HCT116 (cell line): ENCODE data around the gene RBM39. TPM values are rescaled to one million over a fixed set of nuclear protein-coding genes. Genes with fewer than 3 reads are reported as not detected.
A peak's percentile ranks its signal among the peaks of the same experiment; 100 is the strongest.

Experiments used
- ATAC-seq: fragments of 200-7000 bp; cut with Tn5 transposase; 2 replicates; pipeline ENCODE4 v1.9.1; 2020; ENCODE audit warnings: mild to moderate bottlenecking, moderate library complexity
- BruUV-seq: library from RNA; stranded (reverse); fragments of 400-500 nt; replicated peaks from 2 replicates; lab custom pipeline; 2021; lab: Mats Ljungman, UMichigan
- CTCF ChIA-PET: fragments of 300-600 bp; sonication (Branson Sonifier 250); formaldehyde crosslinking; loops from one replicate; lab custom pipeline; 2021; ENCODE audit warnings: antibody characterized with exemption; lab: Charles Lee
- POLR2A ChIA-PET: fragments of 300-600, 350-600 bp; sonication (Branson Sonifier 250); formaldehyde crosslinking; loops from one replicate; lab custom pipeline; 2021; ENCODE audit warnings: antibody characterized with exemption; lab: Charles Lee
- RAD21 ChIA-PET, 2 experiments: fragments of 300-600 bp; sonication (Branson Sonifier 250); formaldehyde crosslinking; loops; one replicate each; lab custom pipeline; 2023; ENCODE audit warnings: low total read pairs in 2 of 2; ENCODE audit not compliant: uncharacterized antibody in 2 of 2, unreplicated experiment in 2 of 2, low non-redundant PET in 1 of 2; lab: Charles Lee
- DNase-seq: peaks from one replicate; pipeline ENCODE4 v3.0.0-alpha.2; 2010; ENCODE audit warnings: low read depth, low spot score
- H2AFZ ChIP-seq: fragments of 200-600 bp; shearing (Covaris generic), sonication (generic); 2 replicates; pipeline ENCODE4 v1.6.1; 2017; ENCODE audit warnings: low read depth, mixed run types, mixed read lengths, antibody characterized with exemption, low read length; ENCODE audit not compliant: poor library complexity, severe bottlenecking
- H3K27ac ChIP-seq: 2 replicates; pipeline ENCODE4 v1.5.1; 2012; ENCODE audit warnings: low read depth, low read length
- H3K27me3 ChIP-seq: fragments of 200-600 bp; sonication (generic); 2 replicates; pipeline ENCODE4 v1.6.1; 2016; ENCODE audit warnings: mixed run types, low read length, mixed read lengths; ENCODE audit not compliant: insufficient read depth
- H3K36me3 ChIP-seq, 2 experiments: fragments of 200-500 bp in 1 of 2; fragments of 200-600 bp in 1 of 2; sonication (Bioruptor generic) in 1 of 2; sonication (generic) in 1 of 2; 2 replicates each; pipeline versions ENCODE4 v1.5.1 to v1.6.1; 2014 to 2016; ENCODE audit warnings: low read length in 2 of 2, inconsistent platforms in 1 of 2, mixed read lengths in 1 of 2, mixed run types in 1 of 2; ENCODE audit not compliant: insufficient read depth in 2 of 2, control insufficient read depth in 1 of 2
- H3K4me1 ChIP-seq, 2 experiments: fragments of 200-600 bp in 1 of 2; sonication (generic) in 1 of 2; 2 replicates each; pipeline versions ENCODE4 v1.5.1 to v1.6.1; 2012 to 2017; ENCODE audit warnings: low read length in 2 of 2, inconsistent platforms in 1 of 2, mild to moderate bottlenecking in 1 of 2, mixed read lengths in 1 of 2, mixed run types in 1 of 2, moderate library complexity in 1 of 2; ENCODE audit not compliant: insufficient read depth in 2 of 2, control insufficient read depth in 1 of 2
- H3K4me2 ChIP-seq: fragments of 200-600 bp; sonication (generic); 2 replicates; pipeline ENCODE4 v1.6.1; 2017; ENCODE audit warnings: mixed run types, low read length, mixed read lengths
- H3K4me3 ChIP-seq, 2 experiments: fragments of 200-600 bp in 1 of 2; sonication (generic) in 1 of 2; replicated peaks in 1 of 2; 2 replicates each; pipeline ENCODE4 v1.5.1; 2011 to 2016; ENCODE audit warnings: low read length in 2 of 2, control low read depth in 1 of 2, low read depth in 1 of 2, mild to moderate bottlenecking in 1 of 2, mixed read lengths in 1 of 2, mixed run types in 1 of 2
- H3K79me2 ChIP-seq: fragments of 200-600 bp; sonication (generic); 2 replicates; pipeline ENCODE4 v1.6.1; 2017; ENCODE audit warnings: mild to moderate bottlenecking, mixed run types, low read length, moderate library complexity, mixed read lengths; ENCODE audit not compliant: insufficient read depth
- H3K9ac ChIP-seq: fragments of 200-600 bp; sonication (generic); 2 replicates; pipeline ENCODE4 v1.6.1; 2016; ENCODE audit warnings: low read length, mixed read lengths
- H3K9me2 ChIP-seq: fragments of 200-600 bp; sonication (generic), shearing (Covaris generic); 2 replicates; pipeline ENCODE4 v1.6.1; 2017; ENCODE audit warnings: mixed run types, mild to moderate bottlenecking, moderate library complexity; ENCODE audit not compliant: insufficient read depth
- H3K9me3 ChIP-seq, 2 experiments: fragments of 200-500 bp in 1 of 2; fragments of 200-600 bp in 1 of 2; sonication (Bioruptor generic) in 1 of 2; sonication (generic) in 1 of 2; 2 replicates each; pipeline ENCODE4 v1.6.1; 2014 to 2017; ENCODE audit warnings: low read length in 2 of 2, mixed read lengths in 2 of 2, inconsistent platforms in 1 of 2, low read depth in 1 of 2, mild to moderate bottlenecking in 1 of 2, mixed run types in 1 of 2, moderate library complexity in 1 of 2; ENCODE audit not compliant: control insufficient read depth in 1 of 2, insufficient read depth in 1 of 2
- H4K20me1 ChIP-seq: fragments of 200-600 bp; sonication (generic), shearing (Covaris generic); 2 replicates; pipeline ENCODE4 v1.6.1; 2017; ENCODE audit warnings: mixed run types, mild to moderate bottlenecking, moderate library complexity; ENCODE audit not compliant: insufficient read depth
- CBX3 ChIP-seq: IDR thresholded peaks from 2 replicates; pipeline ENCODE4 v1.6.1; 2012; ENCODE audit warnings: low read depth
- CEBPB ChIP-seq: IDR thresholded peaks from 2 replicates; pipeline ENCODE4 v1.6.1; 2012; ENCODE audit warnings: low read depth
- EZH2 ChIP-seq: fragments of 200-600 bp; sonication (generic); IDR thresholded peaks from 2 replicates; pipeline ENCODE4 v1.6.1; 2017; ENCODE audit warnings: antibody characterized with exemption, mixed run types
- EZH2phosphoT487 ChIP-seq: fragments of 200-600 bp; IDR thresholded peaks from 2 replicates; pipeline ENCODE4 v1.6.1; 2018; ENCODE audit warnings: antibody characterized with exemption, borderline replicate concordance
- FOSL1 ChIP-seq: IDR thresholded peaks from 2 replicates; pipeline ENCODE4 v1.6.1; 2012; ENCODE audit warnings: low read depth
- JUND ChIP-seq: IDR thresholded peaks from 2 replicates; pipeline ENCODE4 v1.6.1; 2012
- POLR2AphosphoS5 ChIP-seq: IDR thresholded peaks from 2 replicates; pipeline ENCODE4 v1.6.1; 2011; ENCODE audit warnings: mild to moderate bottlenecking, low read depth, low read length, moderate library complexity
- SP1 ChIP-seq: IDR thresholded peaks from 2 replicates; pipeline ENCODE4 v1.6.1; 2012; ENCODE audit warnings: low read depth
- YY1 ChIP-seq: IDR thresholded peaks from 2 replicates; pipeline ENCODE4 v1.6.1; 2011; ENCODE audit warnings: low read length, low read depth, moderate library complexity, mild to moderate bottlenecking; ENCODE audit not compliant: insufficient replicate concordance; ENCODE audit errors: extremely low read depth
- ZFX ChIP-seq: fragments of 450-650 bp; IDR thresholded peaks from 2 replicates; pipeline ENCODE4 v1.6.1; 2017
- intact Hi-C: fragments of 100-400 bp; cut with micrococcal nuclease; formaldehyde crosslinking; loops from 2 replicates; pipeline ENCODE4 v1.10.0; 2022
- total RNA-seq: library from RNA; stranded (reverse); gene quantifications from one replicate; pipeline ENCODE4 v1.2.1, GENCODE V29; 2021; ENCODE audit not compliant: unreplicated experiment
- TF ChIP-seq, protein P1 (sequence below): IDR thresholded peaks from 2 replicates; pipeline ENCODE4 v1.6.1; 2012
- TF ChIP-seq, protein P2 (sequence below): IDR thresholded peaks from 2 replicates; pipeline ENCODE4 v1.6.1; 2011; ENCODE audit warnings: mild to moderate bottlenecking, low read length, moderate library complexity; ENCODE audit not compliant: insufficient replicate concordance; ENCODE audit errors: extremely low read depth
- TF ChIP-seq, protein P3 (sequence below), 3 experiments: fragments of 200-600 bp in 1 of 3; sonication (generic) in 1 of 3; IDR thresholded peaks in 2 of 3; conservative IDR thresholded peaks in 1 of 3; 2 replicates each; pipeline ENCODE4 v1.5.1; 2012 to 2017; ENCODE audit warnings: low read depth in 2 of 3, low read length in 2 of 3, antibody characterized with exemption in 1 of 3, borderline replicate concordance in 1 of 3, control low read depth in 1 of 3, mild to moderate bottlenecking in 1 of 3, mixed read lengths in 1 of 3, mixed run types in 1 of 3, moderate library complexity in 1 of 3; ENCODE audit not compliant: insufficient read depth in 1 of 3

RBM39 gene
- total RNA-seq, 1 experiment from 2014 or later: 234 TPM

DNA sequence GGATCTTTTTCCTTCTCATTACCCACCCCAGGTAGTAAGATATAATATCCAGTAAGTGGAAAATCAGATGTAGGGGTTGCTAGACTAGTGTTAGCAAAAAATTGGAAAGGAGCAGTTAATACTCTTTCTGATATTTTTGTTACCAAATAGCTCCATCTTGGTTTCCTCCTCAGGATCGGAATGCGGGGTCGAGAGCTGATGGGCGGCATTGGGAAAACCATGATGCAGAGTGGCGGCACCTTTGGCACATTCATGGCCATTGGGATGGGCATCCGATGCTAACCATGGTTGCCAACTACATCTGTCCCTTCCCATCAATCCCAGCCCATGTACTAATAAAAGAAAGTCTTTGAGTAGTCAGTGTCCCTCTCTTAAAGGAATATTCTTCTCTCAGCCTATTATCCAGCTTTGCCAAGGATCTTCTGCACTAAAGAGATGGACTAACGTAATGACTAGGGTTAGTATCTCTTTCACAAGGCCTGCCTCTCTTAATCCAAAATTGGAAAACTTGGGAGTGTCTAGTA, 41.4 kb downstream of the RBM39 start:
- peak overlapping the region; percentile 93 for H3K9ac ChIP-seq
- H3K36me3 ChIP-seq: peaks cover 24 to 31% of the 10 kb centered on the region in 2 experiments; a peak in 3 of 4 replicates
- POLR2A ChIA-PET: interaction anchor here (1.2 kb wide), 1 partner anchor 41 kb away, joined by 6 read pairs; the partner anchor contains the start of gene RBM39
- intact Hi-C loops: no loop called here
- H4K20me1 ChIP-seq: peaks cover 9% of the 10 kb centered on the region; the same call in 1 of the 2 replicates
- RAD21 ChIA-PET: no interaction called here
- CTCF ChIA-PET: interaction anchor here (0.7 to 1.2 kb wide), 2 partner anchors 188 to 438 kb away, joined by 3 to 4 read pairs; no protein-coding TSS in a partner anchor
- peak overlapping the region; percentile 94 for H3K4me2 ChIP-seq
- H3K4me1 ChIP-seq: peaks cover 10 to 26% of the 10 kb centered on the region in 2 experiments
- no peak for ATAC-seq
- DNase-seq: no peak
- no peaks in the 10 kb centered on the region for H3K27me3 ChIP-seq
- peaks cover 63% of the 10 kb centered on the region for H3K79me2 ChIP-seq
- TF ChIP-seq FOSL1: no peak
- TF ChIP-seq EZH2: no peak
- TF ChIP-seq JUND: 0 out of 2 replicates have a peak, but pooled peaks have one; percentile 6
- TF ChIP-seq ZFX: no peak
- TF ChIP-seq POLR2AphosphoS5: peak; percentile 50; the same call in 1 of the 2 replicates
- TF ChIP-seq, all 23 proteins: peak for 2
- no TSS peak for BruUV-seq
- H3K9me2 ChIP-seq: no peaks in the 10 kb centered on the region
- H3K27ac ChIP-seq: peak overlapping the region; percentile 83; the same call in 1 of the 2 replicates
- no peak overlapping the region for H2AFZ ChIP-seq
- H3K4me3 ChIP-seq: peak overlapping the region; percentile 95
- no peaks in the 10 kb centered on the region for H3K9me3 ChIP-seq

DNA sequence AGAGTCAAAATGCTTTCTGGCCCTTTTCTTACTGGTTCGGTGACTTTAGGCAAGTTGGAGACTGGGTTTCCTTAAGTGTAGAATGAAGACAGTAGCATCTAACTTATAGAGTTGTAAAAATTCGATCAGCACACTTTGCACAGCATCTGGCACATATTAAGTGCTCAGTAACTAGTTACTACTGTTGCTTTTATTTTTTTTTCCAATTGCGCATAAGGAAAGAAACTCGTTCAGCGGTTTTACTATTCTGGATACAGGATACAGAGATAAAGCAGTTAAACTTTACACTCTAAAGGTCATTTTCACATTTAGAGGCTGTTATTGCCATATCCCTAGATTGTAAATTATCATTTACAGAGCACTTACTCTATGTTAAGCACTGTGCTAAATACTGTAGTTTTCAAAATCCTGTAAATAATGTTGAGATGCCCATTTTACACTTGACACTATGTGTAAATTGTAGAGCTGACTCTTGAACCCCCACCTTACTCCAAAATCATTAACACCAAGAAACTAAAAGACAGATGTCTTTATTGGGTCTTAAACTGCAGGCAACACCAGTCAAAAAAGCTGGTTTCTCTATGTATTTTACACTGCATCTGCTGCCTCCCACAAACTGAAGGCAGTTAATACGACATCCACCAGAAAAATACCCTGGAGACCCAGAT, 42.0 kb downstream of the RBM39 start:
- H2AFZ ChIP-seq: no peak overlapping the region
- ATAC-seq: no peak
- intact Hi-C loops: no loop called here

More for the DNA sequence above, 42.0 kb downstream of the RBM39 start:
- POLR2A ChIA-PET: interaction anchor here (1.4 kb wide), 1 partner anchor 42 kb away, joined by 4 read pairs; the partner anchor contains the start of gene RBM39
- RAD21 ChIA-PET: no interaction called here
- peak overlapping the region; percentile 94 for H3K4me2 ChIP-seq
- no peaks in the 10 kb centered on the region for H3K9me3 ChIP-seq
- BruUV-seq: no TSS peak
- H3K36me3 ChIP-seq: peaks cover 23 to 26% of the 10 kb centered on the region in 2 experiments; a peak in 3 of 4 replicates
- DNase-seq: no peak
- no peaks in the 10 kb centered on the region for H3K9me2 ChIP-seq
- TF ChIP-seq FOSL1: no peak
- no peak; the same call in 1 of the 2 replicates for TF ChIP-seq JUND
- TF ChIP-seq, protein P1, sequence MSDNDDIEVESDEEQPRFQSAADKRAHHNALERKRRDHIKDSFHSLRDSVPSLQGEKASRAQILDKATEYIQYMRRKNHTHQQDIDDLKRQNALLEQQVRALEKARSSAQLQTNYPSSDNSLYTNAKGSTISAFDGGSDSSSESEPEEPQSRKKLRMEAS: no peak
- TF ChIP-seq SP1: no peak
- TF ChIP-seq, protein P2, sequence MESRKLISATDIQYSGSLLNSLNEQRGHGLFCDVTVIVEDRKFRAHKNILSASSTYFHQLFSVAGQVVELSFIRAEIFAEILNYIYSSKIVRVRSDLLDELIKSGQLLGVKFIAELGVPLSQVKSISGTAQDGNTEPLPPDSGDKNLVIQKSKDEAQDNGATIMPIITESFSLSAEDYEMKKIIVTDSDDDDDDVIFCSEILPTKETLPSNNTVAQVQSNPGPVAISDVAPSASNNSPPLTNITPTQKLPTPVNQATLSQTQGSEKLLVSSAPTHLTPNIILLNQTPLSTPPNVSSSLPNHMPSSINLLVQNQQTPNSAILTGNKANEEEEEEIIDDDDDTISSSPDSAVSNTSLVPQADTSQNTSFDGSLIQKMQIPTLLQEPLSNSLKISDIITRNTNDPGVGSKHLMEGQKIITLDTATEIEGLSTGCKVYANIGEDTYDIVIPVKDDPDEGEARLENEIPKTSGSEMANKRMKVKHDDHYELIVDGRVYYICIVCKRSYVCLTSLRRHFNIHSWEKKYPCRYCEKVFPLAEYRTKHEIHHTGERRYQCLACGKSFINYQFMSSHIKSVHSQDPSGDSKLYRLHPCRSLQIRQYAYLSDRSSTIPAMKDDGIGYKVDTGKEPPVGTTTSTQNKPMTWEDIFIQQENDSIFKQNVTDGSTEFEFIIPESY: no peak
- no peak for TF ChIP-seq YY1
- no peak for TF ChIP-seq CBX3
- TF ChIP-seq CEBPB: no peak
- TF ChIP-seq, protein P3, sequence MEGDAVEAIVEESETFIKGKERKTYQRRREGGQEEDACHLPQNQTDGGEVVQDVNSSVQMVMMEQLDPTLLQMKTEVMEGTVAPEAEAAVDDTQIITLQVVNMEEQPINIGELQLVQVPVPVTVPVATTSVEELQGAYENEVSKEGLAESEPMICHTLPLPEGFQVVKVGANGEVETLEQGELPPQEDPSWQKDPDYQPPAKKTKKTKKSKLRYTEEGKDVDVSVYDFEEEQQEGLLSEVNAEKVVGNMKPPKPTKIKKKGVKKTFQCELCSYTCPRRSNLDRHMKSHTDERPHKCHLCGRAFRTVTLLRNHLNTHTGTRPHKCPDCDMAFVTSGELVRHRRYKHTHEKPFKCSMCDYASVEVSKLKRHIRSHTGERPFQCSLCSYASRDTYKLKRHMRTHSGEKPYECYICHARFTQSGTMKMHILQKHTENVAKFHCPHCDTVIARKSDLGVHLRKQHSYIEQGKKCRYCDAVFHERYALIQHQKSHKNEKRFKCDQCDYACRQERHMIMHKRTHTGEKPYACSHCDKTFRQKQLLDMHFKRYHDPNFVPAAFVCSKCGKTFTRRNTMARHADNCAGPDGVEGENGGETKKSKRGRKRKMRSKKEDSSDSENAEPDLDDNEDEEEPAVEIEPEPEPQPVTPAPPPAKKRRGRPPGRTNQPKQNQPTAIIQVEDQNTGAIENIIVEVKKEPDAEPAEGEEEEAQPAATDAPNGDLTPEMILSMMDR (IDR thresholded peaks at IDR 0.05 in 2 of 3, conservative IDR thresholded peaks at IDR 0.05 in 1 of 3; ENCODE audit: borderline replicate concordance in 1 of 3, insufficient read depth in 1 of 3, low read depth in 2 of 3, low read length in 2 of 3): no peak
- no peak for TF ChIP-seq EZH2phosphoT487
- TF ChIP-seq, all 23 proteins: peak for 0
- Histone ChIP-seq H4K20me1 (peaks cover 5% of the 10 kb centered on the region; the same call in 1 of the 2 replicates), H3K27ac (peak overlapping the region; percentile 83), H3K4me1 (peaks cover 10 to 26% of the 10 kb centered on the region in 2 experiments), H3K9ac (peak overlapping the region; percentile 93), H3K4me3 (peak overlapping the region; percentile 95), H3K27me3 (no peaks in the 10 kb centered on the region), H3K79me2 (peaks cover 57% of the 10 kb centered on the region)
- CTCF ChIA-PET: interaction anchor here (0.7 to 1.2 kb wide), 2 partner anchors 188 to 439 kb away, joined by 3 to 4 read pairs; no protein-coding TSS in a partner anchor
